ENCODE measurements around the gene OR1F1.

DNA sequence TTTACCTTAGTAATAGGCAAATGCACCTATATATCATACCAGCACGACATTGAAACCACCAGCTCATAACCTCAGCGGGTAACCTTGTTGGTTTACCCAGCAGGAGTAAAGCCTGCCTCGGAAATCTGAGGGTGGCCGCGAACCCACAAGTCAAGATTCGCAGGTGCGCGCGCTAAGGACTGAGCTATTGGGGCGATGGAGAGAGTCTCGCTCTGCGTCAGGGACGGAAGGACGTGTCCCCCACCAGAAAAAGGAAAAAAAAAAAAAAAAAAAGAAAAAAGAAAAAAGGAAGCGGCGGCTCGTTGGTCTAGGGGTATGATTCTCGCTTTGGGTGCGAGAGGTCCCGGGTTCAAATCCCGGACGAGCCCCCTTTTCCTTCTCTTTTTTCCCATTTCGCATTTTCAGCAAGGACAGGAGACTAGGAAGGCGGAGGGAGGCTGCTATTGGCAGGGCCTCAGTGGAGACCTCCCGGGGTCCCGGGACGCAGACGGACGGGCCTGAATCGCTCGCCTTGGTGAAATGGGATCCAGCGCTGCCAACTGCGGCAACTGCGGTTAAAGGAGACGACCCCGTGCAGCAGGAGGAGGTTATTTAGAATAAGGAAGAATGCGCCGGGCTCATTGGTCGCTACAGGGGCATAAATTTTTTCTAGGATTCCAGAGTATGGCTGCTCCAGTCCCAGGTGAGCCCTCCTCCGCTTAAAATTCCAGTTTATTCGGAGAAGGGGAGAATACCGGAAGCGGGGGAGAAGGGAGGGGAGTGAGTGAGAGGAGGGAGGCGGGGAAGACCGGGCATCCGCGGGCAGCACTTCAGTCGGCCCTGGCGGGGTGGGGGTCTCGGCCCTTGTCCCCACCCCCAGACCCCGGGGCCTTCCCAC is at the start of gene OR1F1:
- TF ChIP-seq EZH2phosphoT487 (IDR thresholded peaks at IDR 0.05; ENCODE audit: borderline replicate concordance, low read length), result no peak
- TF ChIP-seq, protein P1, sequence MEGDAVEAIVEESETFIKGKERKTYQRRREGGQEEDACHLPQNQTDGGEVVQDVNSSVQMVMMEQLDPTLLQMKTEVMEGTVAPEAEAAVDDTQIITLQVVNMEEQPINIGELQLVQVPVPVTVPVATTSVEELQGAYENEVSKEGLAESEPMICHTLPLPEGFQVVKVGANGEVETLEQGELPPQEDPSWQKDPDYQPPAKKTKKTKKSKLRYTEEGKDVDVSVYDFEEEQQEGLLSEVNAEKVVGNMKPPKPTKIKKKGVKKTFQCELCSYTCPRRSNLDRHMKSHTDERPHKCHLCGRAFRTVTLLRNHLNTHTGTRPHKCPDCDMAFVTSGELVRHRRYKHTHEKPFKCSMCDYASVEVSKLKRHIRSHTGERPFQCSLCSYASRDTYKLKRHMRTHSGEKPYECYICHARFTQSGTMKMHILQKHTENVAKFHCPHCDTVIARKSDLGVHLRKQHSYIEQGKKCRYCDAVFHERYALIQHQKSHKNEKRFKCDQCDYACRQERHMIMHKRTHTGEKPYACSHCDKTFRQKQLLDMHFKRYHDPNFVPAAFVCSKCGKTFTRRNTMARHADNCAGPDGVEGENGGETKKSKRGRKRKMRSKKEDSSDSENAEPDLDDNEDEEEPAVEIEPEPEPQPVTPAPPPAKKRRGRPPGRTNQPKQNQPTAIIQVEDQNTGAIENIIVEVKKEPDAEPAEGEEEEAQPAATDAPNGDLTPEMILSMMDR (IDR thresholded peaks at IDR 0.05; ENCODE audit: low read depth, low read length, poor library complexity, severe bottlenecking), result no peak

Measured in DOHH2 (cell line).